ENCODE data around the gene NKX2-4.
"Not testable (repeated sequence)": the region's sequence is repeated elsewhere in the genome, so short reads cannot be mapped to it uniquely, and the experiment has no call there.

NKX2-4 gene

DNA sequence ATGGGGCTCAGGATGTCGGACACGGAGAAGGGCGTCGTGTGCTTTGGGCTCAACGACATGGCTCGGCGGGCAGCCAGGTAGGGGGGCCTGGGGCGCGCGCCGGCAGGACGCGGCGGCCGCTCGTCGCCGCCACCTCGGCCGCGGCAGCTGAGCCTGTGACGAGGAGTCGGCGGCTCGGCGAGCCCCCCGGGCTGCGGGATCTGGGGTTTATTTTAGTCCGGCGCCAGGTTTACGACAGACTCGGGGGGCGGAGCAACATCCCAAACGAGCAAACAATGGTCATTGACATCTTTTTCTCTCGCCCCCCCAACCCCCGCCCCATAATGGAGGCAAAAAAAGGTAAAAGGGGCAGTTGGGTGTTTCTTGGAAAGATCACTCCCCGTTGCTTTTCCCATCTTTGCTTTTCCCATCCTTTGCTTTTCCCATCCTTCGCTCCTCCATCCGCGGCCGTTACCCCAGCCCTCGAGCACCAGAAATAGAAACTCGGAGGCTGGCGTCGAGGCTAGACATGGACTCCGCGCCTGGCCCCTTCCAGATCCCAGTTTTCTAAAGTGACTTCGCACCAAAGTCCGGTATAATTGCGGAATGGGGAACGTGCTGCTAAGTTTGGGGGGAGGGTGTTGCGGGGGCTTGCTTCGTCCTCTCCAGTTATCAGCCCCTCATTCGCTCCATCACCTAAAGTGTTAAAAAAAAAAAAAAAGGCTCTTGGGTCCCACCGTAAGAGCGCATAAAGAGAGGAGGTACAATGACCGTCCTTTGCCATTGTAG is at the start of gene NKX2-4:
Gene NKX2-4, minus strand, starts transcription at position 186 of the 768 bp plus-strand sequence. Its CDS starts 127 bp downstream, at position 59.
- DNase-seq (ENCODE audit: low read depth in 2 of 3, low spot score in 1 of 3): no peak

- DNase-seq (ENCODE audit: low read depth in 2 of 3, low spot score in 1 of 3): no peak
Measured at GRCh38 chr20:21437816-21438215, 40.5 kb upstream of the NKX2-4 start.

DNA sequence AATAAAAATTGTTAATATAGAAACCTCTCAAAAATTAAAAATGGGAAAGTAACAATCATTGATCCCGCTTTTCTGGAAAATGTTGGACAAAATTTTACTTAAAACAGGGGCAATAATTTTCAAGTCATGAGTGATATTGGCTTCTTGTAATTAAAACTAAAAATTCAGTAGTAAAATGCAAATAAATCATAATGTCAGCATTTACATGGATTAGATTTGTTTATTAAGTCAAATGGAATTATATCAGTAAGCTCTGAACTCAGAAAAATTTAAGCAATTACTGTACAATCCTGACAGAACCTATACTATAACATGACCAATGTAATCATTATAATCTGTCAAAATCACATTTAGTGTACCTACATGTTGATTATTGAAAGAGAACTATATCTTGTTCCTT is 39.9 kb upstream of the NKX2-4 start:
- DNase-seq (ENCODE audit: low read depth in 2 of 3, low spot score in 1 of 3): no peak

DNA sequence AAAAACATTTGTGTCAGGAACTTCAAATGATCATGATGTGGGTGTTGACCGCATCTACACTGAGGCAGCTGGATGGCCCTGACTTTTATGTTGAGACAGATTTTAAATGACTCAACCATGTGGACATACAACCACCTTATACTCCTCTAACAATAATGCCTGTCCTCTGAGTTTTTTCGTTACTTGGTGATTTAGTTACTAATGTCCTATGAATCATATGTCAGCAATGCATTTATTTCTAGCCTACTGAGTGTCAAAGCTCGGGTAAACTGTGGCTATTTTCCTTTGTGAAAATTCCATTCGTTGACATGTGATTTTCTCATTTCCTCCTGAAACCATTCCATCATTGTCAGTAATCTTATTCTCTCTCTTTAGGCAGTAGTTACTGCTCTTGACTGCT is 38.9 kb upstream of the NKX2-4 start:
- no peak for DNase-seq (ENCODE audit: low read depth in 2 of 3, low spot score in 1 of 3)

- no peak for DNase-seq (ENCODE audit: low read depth in 2 of 3, low spot score in 1 of 3)
Measured at GRCh38 chr20:21435576-21435975, 38.2 kb upstream of the NKX2-4 start.

DNA sequence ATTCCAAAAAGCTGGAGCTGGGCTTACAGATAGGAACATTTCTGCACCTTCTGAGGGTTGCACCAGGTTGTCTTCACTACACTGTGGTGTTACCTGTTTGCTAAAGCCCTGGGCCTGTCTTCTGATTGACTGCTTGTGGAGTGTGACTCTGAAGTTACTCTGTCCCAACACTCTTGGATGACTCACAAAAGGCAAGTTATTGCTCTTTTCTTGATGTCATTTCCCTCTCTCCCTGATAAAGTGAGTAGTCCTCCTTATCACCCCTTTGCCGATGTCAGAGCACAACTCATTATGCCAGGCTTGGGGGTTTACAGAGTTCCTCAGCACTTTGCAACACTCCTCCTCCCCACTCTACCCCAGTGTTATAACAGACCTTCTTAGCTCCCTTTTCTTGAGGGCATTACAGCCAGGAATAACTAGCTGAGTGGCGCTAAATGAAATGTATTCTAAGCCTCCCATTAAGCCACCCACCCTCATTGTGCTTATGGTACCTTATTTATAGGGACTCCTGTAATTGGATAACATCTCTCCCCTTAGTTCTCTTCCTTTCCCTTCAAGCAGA is 36.1 kb upstream of the NKX2-4 start:
- no peak for DNase-seq (ENCODE audit: low read depth in 2 of 3, low spot score in 1 of 3)

- no peak for DNase-seq (ENCODE audit: low read depth in 2 of 3, low spot score in 1 of 3)
Measured at GRCh38 chr20:21432911-21433310, 35.6 kb upstream of the NKX2-4 start.

GRCh38 chr20:21430020-21430419 is 32.7 kb upstream of the NKX2-4 start:
- no peak for DNase-seq (ENCODE audit: low read depth in 2 of 3, low spot score in 1 of 3)

DNA sequence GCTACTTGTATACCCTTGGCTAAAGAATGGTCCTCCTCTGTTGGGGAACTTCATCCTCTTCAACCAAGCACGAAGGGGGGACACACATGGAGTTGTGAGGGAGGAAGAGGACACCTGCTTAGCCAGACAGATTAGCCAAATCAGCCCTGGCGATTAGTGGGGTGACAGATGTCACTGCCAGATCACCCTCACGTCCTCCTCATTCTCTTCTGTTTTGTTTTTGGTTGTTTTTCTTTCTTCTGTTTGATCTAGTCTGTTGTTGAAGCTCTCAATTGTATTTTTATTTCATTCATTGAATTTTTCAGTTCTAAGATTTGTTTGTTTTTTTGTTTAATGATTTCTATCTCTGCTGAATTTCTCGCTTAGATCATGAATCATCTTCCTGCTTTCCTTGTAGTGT is 27.5 kb upstream of the NKX2-4 start:
- no peak for DNase-seq (ENCODE audit: low read depth in 2 of 3, low spot score in 1 of 3)

GRCh38 chr20:21423712-21424111 is 26.4 kb upstream of the NKX2-4 start:
- not testable (repeated sequence) for DNase-seq (ENCODE audit: low read depth in 2 of 3, low spot score in 1 of 3)

GRCh38 chr20:21421601-21422236 is 24.4 kb upstream of the NKX2-4 start:
- DNase-seq (ENCODE audit: low read depth in 2 of 3, low spot score in 1 of 3): no peak

DNA sequence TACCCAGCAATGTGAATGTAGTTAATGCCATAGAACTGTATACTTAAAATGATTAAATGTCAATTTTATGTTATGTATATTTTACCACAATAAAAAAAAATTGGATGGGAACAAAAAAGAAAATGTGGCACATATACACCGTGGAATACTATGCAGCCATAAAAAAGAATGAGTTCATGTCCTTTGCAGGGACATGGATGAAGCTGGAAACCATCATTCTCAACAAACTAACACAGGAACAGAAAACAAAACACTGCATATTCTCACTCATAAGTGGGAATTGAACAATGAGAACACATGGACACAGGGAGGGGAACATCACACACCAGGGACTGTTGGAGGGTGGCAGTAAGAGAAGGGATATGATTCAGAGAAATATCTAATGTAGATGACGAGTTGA is 21.8 kb upstream of the NKX2-4 start:
- not testable (repeated sequence) for DNase-seq (ENCODE audit: low read depth in 2 of 3, low spot score in 1 of 3)

- not testable (repeated sequence) for DNase-seq (ENCODE audit: low read depth in 2 of 3, low spot score in 1 of 3)
Measured at GRCh38 chr20:21413996-21414395, 16.7 kb upstream of the NKX2-4 start.

- DNase-seq (ENCODE audit: low read depth in 2 of 3, low spot score in 1 of 3): no peak
Measured at GRCh38 chr20:21411725-21412124, 14.4 kb upstream of the NKX2-4 start.

- no peak for DNase-seq (ENCODE audit: low read depth in 2 of 3, low spot score in 1 of 3)
Measured at GRCh38 chr20:21399005-21399475, 1.7 kb upstream of the NKX2-4 start.

- no peak for DNase-seq (ENCODE audit: low read depth in 2 of 3, low spot score in 1 of 3)
Measured at GRCh38 chr20:21398109-21399004, 1.0 kb upstream of the NKX2-4 start.

DNA sequence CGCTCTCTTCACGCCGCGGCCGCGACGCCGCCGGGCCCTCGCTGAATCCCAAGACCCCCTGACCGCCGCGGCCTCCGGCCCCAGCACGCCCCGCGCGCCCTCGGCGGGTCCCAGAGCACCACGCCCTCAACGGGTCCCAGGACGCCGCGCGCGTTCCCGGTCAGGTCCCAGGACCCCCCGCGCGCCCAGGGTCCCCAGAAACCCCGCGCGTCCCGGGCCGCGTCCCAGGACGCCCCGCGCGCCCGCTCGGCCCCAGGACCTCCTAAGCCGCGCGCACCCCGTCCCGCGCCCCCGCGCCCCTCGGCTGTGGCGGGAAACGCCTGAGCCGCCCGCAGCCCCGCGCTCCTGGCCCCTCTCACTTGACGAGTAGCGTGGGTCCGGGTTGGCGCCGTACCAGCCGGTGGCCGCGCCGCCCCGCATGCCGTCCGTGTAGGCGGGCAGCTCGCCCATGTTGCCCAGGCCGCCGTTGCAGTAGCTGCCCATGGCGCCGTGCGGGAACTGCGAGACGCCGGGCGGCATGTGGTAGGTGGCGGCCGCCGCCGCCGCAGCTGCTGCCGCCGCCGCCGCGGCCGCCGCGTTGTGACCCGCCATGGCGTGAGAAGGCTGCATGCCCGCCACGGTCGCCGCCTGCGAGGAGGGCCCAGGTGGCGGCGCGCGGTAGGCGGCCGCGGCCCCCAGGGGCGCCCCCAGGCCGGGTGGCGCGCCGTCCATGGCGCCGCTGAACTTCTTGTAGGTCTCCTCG is 556 bp downstream of the NKX2-4 start:
- DNase-seq (ENCODE audit: low read depth in 2 of 3, low spot score in 1 of 3): no peak

GRCh38 chr20:21395666-21396598 is 1.4 kb downstream of the NKX2-4 start:
- DNase-seq (ENCODE audit: low read depth in 2 of 3, low spot score in 1 of 3): peak in 1 of 3 donors; percentile 21

- DNase-seq (ENCODE audit: low read depth in 2 of 3, low spot score in 1 of 3): no peak
Measured at GRCh38 chr20:21395051-21395665, 2.2 kb downstream of the NKX2-4 start.

Data from stimulated activated CD4-positive, alpha-beta T cell treated with anti-CD3 and anti-CD28 coated beads, Interleukin-12 subunit alpha, Interleukin-12 subunit beta, amount 100 ng/mL, for 48 hours (primary cell).